Smooth muscle cell (in vitro differentiated cells): ENCODE measurements around the gene BTAF1. TPM values are rescaled to one million over a fixed set of nuclear protein-coding genes. Genes with fewer than 3 reads are reported as not detected.
A peak's percentile ranks its signal among the peaks of the same experiment; 100 is the strongest.

Source experiments
- DNase-seq: peaks from one replicate; lab custom pipeline; 2025; ENCODE audit not compliant: unreplicated experiment; lab: John Stamatoyannopoulos, UW
- H2AFZ ChIP-seq: fragments of 200-600 bp; sonication (generic); 2 replicates; pipeline ENCODE4 v1.6.0; 2016; ENCODE audit warnings: antibody characterized with exemption, low read depth, mild to moderate bottlenecking
- H3F3A ChIP-seq: fragments of 200-600 bp; sonication (generic); 2 replicates; pipeline ENCODE4 v1.6.0; 2017; ENCODE audit warnings: antibody characterized with exemption, low read depth
- H3K27ac ChIP-seq: fragments of 200-600 bp; sonication (generic); 2 replicates; pipeline ENCODE4 v1.5.1; 2016; ENCODE audit warnings: low read depth, mild to moderate bottlenecking
- H3K27me3 ChIP-seq: fragments of 200-600 bp; sonication (generic); 2 replicates; pipeline ENCODE4 v1.6.1; 2016; ENCODE audit warnings: low read depth, mild to moderate bottlenecking
- H3K36me3 ChIP-seq: fragments of 200-600 bp; sonication (generic); 2 replicates; pipeline ENCODE4 v1.5.1; 2016; ENCODE audit warnings: low read depth
- H3K4me1 ChIP-seq: fragments of 200-600 bp; sonication (generic); 2 replicates; pipeline ENCODE4 v1.5.1; 2016; ENCODE audit warnings: low read depth
- H3K4me2 ChIP-seq: fragments of 200-600 bp; sonication (generic); 2 replicates; pipeline ENCODE4 v1.6.0; 2016; ENCODE audit warnings: mild to moderate bottlenecking
- H3K4me3 ChIP-seq: fragments of 200-600 bp; sonication (generic); 2 replicates; pipeline ENCODE4 v1.5.1; 2016; ENCODE audit warnings: mild to moderate bottlenecking
- H3K79me2 ChIP-seq: fragments of 200-600 bp; sonication (generic); 2 replicates; pipeline ENCODE4 v1.6.0; 2016; ENCODE audit warnings: low read depth, mild to moderate bottlenecking
- H3K9ac ChIP-seq: fragments of 200-600 bp; sonication (generic); 2 replicates; pipeline ENCODE4 v1.6.0; 2016; ENCODE audit warnings: low read depth
- H3K9me3 ChIP-seq: fragments of 200-600 bp; sonication (generic); replicated peaks from 2 replicates; pipeline ENCODE4 v1.5.1; 2016; ENCODE audit warnings: low read depth
- H4K20me1 ChIP-seq: fragments of 200-600 bp; sonication (generic); 2 replicates; pipeline ENCODE4 v1.6.0; 2016; ENCODE audit warnings: low read depth
- CTCF ChIP-seq: fragments of 200-600 bp; sonication (generic); IDR thresholded peaks from 2 replicates; pipeline ENCODE4 v1.5.1; 2017; ENCODE audit warnings: borderline replicate concordance, mild to moderate bottlenecking, antibody characterized with exemption; ENCODE audit not compliant: insufficient read depth, poor library complexity, severe bottlenecking
- WGBS: methylation state at CpG from one replicate; pipeline ENCODE4 v1.1.7; 2016; ENCODE audit warnings: low lambda C conversion rate; 5-methylcytosine and 5-hydroxymethylcytosine counted together
- polyA plus RNA-seq: library from polyadenylated mRNA; unstranded; fragments of >200 nt; fragmentation: Nextera tagmentation; extraction: Ambion mirVana; gene quantifications from 2 replicates; pipeline ENCODE4 v1.2.1, GENCODE V29; 2016
- total RNA-seq: library from RNA; depleted of rRNA; stranded (reverse); fragments of >200 nt; gene quantifications from 2 replicates; pipeline ENCODE4 v1.2.3, GENCODE V29; 2014

The BTAF1 gene
- total and polyA plus RNA-seq, 2 experiments from 2014 or later = 13.2 to 47.3 TPM

GRCh38 chr10:92066386-92066785, 142.8 kb downstream of the BTAF1 start:
- Histone ChIP-seq H3K4me3 (no peak overlapping the region), H3K9ac (no peak overlapping the region), H3F3A (no peaks in the 10 kb centered on the region), H2AFZ (no peak overlapping the region), H3K27ac (no peak overlapping the region), H3K9me3 (no peaks in the 10 kb centered on the region), H3K79me2 (no peaks in the 10 kb centered on the region), H3K27me3 (no peaks in the 10 kb centered on the region), H3K36me3 (no peaks in the 10 kb centered on the region), H3K4me1 (no peaks in the 10 kb centered on the region), H3K4me2 (no peak overlapping the region), H4K20me1 (no peaks in the 10 kb centered on the region)
- TF ChIP-seq CTCF = no peak
- WGBS = 93% methylated on average over 4 of the region's 4 CpGs
- DNase-seq = no peak

- Histone ChIP-seq H3K4me3 (no peak overlapping the region), H3K4me2 (no peak overlapping the region), H3K4me1 (no peaks in the 10 kb centered on the region), H3K27me3 (no peaks in the 10 kb centered on the region), H3K9ac (no peak overlapping the region), H3K9me3 (no peaks in the 10 kb centered on the region), H3F3A (no peaks in the 10 kb centered on the region), H3K36me3 (no peaks in the 10 kb centered on the region), H3K79me2 (no peaks in the 10 kb centered on the region), H3K27ac (no peak overlapping the region), H4K20me1 (no peaks in the 10 kb centered on the region), H2AFZ (no peak overlapping the region)
- no peak for TF ChIP-seq CTCF
- no peak for DNase-seq
- 42% methylated on average over 1 of the region's 1 CpG for WGBS
Measured at GRCh38 chr10:92068900-92069299, 145.3 kb downstream of the BTAF1 start.

- peak; percentile 18 for TF ChIP-seq CTCF
- H3K27me3 ChIP-seq = no peaks in the 10 kb centered on the region
- H3K4me1 ChIP-seq = no peaks in the 10 kb centered on the region
- 92% methylated on average over 6 of the region's 6 CpGs for WGBS
- DNase-seq = no peak
- H3K36me3 ChIP-seq = no peaks in the 10 kb centered on the region
- H3K79me2 ChIP-seq = no peaks in the 10 kb centered on the region
- no peaks in the 10 kb centered on the region for H3K9me3 ChIP-seq
- no peaks in the 10 kb centered on the region for H4K20me1 ChIP-seq
- H3K4me2 ChIP-seq = no peak overlapping the region
- no peak overlapping the region for H2AFZ ChIP-seq
- no peak overlapping the region for H3K9ac ChIP-seq
- H3K27ac ChIP-seq = no peak overlapping the region
- H3F3A ChIP-seq = no peaks in the 10 kb centered on the region
- H3K4me3 ChIP-seq = no peak overlapping the region
Measured at GRCh38 chr10:92074126-92074887, 150.7 kb downstream of the BTAF1 start.

- Histone ChIP-seq H3K27ac (no peak overlapping the region), H3K9me3 (no peaks in the 10 kb centered on the region), H3F3A (no peaks in the 10 kb centered on the region), H3K4me2 (no peak overlapping the region), H3K36me3 (no peaks in the 10 kb centered on the region), H3K4me1 (no peaks in the 10 kb centered on the region), H3K4me3 (no peak overlapping the region), H3K27me3 (no peaks in the 10 kb centered on the region), H4K20me1 (no peaks in the 10 kb centered on the region), H3K79me2 (no peaks in the 10 kb centered on the region), H3K9ac (no peak overlapping the region), H2AFZ (no peak overlapping the region)
- no peak for DNase-seq
- TF ChIP-seq CTCF = no peak
Measured at GRCh38 chr10:92075829-92076228, 152.3 kb downstream of the BTAF1 start.
